Effector CD8-positive, alpha-beta T cell (primary cell): ENCODE measurements around the gene TPBGL.
A peak's percentile ranks its signal among the peaks of the same experiment; 100 is the strongest.

Source experiments
- DNase-seq: peaks from one replicate; lab custom pipeline; 2025; lab: John Stamatoyannopoulos, UW
- total RNA-seq, 4 experiments: gene quantifications; one replicate each; lab custom pipeline; 2026; lab: John Stamatoyannopoulos, UW

TPBGL gene, protein sequence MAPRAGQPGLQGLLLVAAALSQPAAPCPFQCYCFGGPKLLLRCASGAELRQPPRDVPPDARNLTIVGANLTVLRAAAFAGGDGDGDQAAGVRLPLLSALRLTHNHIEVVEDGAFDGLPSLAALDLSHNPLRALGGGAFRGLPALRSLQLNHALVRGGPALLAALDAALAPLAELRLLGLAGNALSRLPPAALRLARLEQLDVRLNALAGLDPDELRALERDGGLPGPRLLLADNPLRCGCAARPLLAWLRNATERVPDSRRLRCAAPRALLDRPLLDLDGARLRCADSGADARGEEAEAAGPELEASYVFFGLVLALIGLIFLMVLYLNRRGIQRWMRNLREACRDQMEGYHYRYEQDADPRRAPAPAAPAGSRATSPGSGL
- total RNA-seq = 0 reads per million in 4 experiments

DNA sequence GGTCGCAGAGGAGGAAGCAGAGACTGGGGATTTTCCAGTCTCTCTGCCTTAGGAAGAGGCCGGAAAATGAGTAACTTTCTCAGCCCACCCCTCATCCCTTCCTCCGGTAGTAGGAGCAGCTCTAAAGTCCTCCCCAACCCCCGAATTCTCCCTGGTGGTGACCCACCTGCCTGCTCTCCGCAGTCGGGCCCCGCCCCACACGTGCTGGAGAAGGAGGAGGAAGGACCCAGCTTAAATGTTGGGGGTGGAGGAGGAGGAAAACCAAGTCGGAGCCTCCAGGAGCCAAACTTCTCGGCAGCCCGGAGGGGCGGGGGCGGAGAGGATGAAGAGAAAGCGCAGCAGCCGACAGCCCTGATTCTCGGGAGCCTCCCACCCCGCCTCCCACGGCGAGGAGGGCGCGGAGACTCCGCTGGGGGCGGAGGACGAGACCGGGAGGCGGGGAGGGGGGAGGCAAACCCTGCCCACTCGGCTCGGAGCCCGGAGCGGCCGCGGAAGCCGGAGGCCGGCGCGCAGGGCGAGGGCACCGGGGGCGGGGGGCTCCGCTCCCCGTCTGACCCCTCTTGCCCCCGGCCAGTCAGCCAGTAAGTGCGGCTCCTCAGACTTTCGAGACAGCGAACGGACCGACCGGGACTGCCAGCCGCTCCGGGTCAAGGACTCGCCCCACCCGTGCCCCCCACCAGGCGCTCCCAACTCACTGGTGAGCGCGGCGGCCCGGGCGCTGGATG, at the start of gene TPBGL:
Gene TPBGL (plus strand): TSS at position 464 of the 725 bp plus-strand sequence. CDS start 276 bp downstream, outside the sequence.
- DNase-seq = no peak

GRCh38 chr11:75191330-75191717, 49.2 kb upstream of the TPBGL start:
- DNase-seq = no peak

DNA sequence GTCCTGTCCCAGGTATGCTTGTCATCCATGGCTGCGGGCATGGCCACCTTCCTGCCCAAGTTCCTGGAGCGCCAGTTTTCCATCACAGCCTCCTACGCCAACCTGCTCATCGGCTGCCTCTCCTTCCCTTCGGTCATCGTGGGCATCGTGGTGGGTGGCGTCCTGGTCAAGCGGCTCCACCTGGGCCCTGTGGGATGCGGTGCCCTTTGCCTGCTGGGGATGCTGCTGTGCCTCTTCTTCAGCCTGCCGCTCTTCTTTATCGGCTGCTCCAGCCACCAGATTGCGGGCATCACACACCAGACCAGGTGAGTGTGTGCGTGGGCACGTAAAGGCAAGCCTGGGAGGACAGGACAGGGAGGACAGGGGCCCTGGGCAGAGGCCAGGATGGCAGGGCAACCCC, 47.3 kb upstream of the TPBGL start:
- no peak for DNase-seq

- no peak for DNase-seq
These were observed 46.9 kb upstream of the TPBGL start for GRCh38 chr11:75193711-75194110.

GRCh38 chr11:75194147-75194546, 46.4 kb upstream of the TPBGL start:
- DNase-seq = no peak

DNA sequence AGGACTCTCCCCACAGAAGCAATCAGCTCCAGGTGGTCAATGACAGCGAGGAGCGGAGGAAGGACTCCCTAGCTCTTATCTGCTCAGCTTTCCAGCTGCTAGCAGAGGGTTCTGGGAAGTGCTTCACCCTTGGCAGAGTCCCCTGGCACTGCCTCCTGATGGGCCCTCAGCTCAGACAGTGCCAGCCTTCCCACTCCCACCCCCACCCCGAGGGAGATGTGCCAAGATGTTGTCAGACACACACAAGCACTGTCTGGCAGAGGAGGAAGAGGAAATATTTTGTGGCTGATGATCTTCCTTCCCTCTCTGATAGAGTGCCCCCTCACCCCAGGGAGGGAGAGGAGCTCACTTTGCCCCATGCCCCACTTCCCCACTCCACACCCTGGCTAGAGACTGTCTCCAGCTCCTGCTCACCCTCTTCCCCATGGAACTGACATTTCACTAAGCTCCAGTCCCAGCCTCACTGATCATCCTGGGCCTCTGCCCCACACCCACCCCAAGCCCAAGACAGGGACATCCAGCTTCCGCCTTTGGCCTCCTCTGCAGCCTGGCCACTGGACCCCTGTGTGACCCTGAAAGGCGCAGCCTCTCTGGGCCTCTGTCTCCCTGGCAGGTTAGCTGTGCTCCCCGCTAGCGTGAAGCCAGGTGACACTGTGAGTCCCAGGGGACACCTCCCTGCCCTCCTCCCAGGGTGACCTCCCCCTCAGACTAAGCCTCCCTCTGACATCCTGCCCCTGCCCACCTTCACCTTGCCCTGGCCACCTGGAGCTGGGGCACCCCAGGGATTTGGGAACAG, 45.2 kb upstream of the TPBGL start:
- no peak for DNase-seq

DNA sequence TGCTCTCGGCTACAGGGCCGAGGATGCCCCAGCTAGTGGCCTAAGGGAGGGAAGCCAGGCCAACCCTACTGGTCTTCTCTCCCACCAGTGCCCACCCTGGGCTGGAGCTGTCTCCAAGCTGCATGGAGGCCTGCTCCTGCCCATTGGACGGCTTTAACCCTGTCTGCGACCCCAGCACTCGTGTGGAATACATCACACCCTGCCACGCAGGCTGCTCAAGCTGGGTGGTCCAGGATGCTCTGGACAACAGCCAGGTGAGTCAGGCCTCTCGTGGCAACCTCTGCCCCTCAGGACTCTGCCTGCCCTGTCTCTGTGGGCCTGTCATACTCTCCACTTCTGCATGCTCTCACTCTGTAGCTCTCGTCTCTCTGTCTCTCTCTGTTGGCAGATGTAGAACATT, 44.1 kb upstream of the TPBGL start:
- no peak for DNase-seq

DNA sequence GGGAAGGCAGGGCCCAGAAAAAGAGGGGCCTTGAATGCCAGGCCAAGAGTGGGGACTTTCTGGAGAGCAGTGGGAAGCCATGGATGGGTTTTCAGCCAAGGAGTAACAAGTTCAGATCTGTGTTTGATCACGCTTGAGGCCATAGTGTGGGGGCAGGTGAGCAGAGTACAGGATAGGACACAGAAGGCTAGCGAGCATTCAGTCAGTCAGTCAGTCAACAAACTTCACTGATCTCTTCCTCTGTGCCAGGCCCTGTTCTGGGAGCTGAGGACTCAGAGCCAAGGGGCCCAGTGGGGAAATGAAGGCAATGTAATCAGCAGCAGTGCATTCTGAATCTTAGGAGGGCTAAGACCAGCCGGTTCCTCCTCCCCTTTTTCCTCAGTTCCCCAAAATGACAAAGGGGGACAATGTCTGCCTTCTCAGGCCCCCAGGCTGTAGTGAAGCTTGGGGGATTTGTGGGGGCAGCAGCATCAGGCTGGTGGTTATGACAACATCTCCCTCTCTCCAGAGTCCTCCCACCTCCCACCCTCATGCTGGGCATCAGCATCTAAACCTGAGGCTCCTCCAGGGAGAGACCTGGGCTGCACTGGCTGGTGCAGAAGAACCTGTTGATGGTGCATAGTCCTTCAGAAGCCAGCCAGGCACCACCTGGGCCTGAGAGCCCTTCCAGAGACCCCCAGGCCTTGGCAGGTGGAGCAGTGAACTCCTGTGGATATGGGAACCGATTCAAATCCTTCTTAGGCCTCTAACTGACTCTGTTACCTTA, 42.9 kb upstream of the TPBGL start:
- DNase-seq = no peak

DNA sequence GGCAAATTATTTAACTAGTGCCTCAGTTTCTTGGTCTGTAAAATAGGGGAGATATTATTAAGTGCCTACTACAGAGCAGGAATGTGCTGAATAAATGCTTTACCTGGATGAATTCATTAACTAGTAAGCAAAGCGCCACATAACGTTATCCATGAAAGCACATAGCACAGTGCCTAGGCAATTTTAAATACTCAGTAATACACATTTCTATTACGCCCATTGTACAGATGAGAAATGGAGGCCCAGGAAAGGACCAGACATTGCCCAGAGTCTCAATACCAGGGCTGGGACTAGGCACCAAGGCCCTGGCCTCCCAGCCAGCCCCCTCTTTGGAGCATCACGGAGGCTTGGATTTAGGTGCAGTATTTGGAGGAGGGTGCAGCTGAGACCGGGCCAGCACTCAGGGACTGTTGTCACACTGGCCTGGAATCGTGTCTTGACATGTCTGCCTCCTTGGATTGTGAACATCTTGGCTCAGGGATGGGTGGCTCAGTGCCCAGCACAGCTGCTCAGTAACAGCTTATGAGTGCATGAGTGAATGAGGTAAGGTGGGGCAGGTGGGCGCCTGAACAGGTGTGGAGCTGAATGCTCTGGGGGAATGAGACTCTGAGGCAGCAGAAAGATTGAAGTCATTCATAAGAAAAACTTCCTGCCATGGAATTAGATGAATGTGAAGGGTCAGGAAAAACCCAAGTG, 42.1 kb upstream of the TPBGL start:
- DNase-seq = no peak

- no peak for DNase-seq
These were observed 41.1 kb upstream of the TPBGL start for GRCh38 chr11:75199412-75199955.

DNA sequence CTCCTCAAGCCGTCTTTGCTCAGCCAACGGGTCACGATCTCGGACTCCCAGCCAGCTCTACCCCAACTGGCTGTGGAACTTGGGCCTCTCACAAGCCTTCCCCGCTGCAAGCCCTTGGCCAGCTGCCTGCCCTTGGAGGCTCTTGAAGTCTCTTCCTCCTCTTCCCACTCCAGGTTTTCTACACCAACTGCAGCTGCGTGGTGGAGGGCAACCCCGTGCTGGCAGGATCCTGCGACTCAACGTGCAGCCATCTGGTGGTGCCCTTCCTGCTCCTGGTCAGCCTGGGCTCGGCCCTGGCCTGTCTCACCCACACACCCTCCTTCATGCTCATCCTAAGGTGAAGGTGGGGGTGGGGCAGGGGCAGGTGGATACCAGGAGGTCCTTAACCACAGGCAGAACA, 40.5 kb upstream of the TPBGL start:
- DNase-seq = no peak

GRCh38 chr11:75200531-75200930, 40.0 kb upstream of the TPBGL start:
- DNase-seq = no peak

DNA sequence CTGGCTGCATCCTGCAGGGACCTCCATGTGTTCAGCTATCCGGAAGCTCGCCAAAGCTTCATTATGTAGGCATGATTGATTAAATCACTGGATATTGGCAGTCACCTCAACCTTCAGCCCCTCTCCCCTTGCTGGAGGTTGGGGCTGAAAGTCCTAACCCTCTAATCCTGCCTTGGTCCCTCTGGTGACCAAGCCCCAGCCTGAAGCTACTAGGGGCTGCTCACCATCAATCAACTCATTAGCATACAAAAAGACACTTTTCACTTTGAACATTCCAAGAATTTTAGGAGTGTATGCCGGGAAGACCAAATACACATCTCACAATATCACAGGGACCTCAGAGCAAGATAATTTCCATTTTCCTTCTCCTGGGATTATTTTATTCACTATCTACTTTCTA, 38.8 kb upstream of the TPBGL start:
- DNase-seq = no peak

- DNase-seq = no peak
These were observed 38.4 kb upstream of the TPBGL start for GRCh38 chr11:75202195-75202594.

DNA sequence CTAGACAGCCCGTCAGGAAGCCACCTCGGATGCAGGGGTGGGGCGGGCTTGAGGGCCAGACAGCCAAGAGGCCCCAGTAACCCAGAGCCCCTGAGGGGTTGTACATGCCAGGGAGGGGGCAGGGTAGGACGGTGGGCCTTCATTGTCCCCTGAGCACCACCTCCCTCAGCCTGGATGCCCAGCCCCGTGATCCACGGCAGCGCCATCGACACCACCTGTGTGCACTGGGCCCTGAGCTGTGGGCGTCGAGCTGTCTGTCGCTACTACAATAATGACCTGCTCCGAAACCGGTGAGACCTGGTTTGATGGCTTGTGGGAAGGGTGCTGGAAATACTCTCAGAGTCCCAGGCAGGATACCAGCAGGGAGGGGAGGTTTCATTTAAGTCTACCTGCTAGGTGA, 37.4 kb upstream of the TPBGL start:
- no peak for DNase-seq

GRCh38 chr11:75203641-75204011, 36.9 kb upstream of the TPBGL start:
- no peak for DNase-seq

DNA sequence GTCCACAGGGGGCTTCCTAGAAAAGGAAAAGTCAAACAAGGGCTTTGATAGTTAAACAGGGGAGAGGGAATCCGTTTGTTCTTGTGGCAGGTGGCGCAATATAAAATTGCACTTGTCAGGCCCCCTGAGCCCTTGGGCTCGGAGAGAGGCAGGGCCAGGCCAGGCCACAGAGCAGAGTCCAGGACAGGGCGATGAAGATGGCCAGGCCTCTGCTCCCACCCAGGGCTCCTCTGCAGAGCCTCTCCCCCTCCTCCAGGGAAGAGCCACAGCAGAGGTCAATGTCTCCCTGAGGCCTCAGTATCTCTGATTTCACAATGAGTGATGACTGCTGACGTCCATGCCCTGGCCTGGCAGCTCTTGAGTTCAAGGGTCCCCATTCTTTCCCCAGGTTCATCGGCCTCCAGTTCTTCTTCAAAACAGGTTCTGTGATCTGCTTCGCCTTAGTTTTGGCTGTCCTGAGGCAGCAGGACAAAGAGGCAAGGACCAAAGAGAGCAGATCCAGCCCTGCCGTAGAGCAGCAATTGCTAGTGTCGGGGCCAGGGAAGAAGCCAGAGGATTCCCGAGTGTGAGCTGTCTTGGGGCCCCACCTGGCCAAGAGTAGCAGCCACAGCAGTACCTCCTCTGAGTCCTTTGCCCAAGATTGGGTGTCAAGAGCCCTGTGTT, 36.4 kb upstream of the TPBGL start:
- no peak for DNase-seq

GRCh38 chr11:75204685-75205563, 35.6 kb upstream of the TPBGL start:
- DNase-seq = peak; percentile 68

- DNase-seq = no peak
These were observed 35.0 kb upstream of the TPBGL start for GRCh38 chr11:75205564-75206020.
